ENCODE results near the gene ZNF534.
A peak's percentile ranks its signal among the peaks of the same experiment; 100 is the strongest.

Gene ZNF534

DNA sequence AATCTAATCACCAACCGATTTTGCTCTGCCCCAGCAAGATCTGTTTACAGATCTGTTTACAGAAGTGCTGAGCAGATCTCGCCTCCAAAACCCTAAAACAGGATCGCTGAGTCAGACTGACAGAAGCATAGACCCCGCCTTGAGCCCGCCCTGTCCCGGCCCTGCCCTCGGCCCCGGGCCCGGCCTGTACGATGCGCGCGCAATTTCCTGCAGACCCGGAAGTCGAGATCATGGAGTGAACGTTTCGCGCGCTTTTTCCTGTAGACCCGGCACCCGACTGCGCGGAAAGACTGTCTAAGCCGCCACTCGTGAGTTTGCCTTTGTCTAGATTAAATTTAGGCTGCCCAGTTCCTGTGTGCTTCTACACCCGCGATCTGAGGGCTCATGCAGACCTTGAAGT lies at the start of gene ZNF534:
Gene ZNF534, plus strand, starts transcription at position 212 of the 400 bp plus-strand sequence. CDS start 2,327 bp downstream, outside the sequence.
- DNase-seq: no peak
- CTCF ChIA-PET: no interaction called here
- Mint-ChIP-seq H3K4me3 (no peak within 1 kb of the TSS), H3K27ac (no peak within 1 kb of the TSS), H3K27me3 (no peaks in the 10 kb centered on the region), H3K9me3 (peaks cover 62% of the 10 kb centered on the region), H3K4me1 (no peaks in the 10 kb centered on the region), H3K36me3 (no peaks in the 10 kb centered on the region)

DNA sequence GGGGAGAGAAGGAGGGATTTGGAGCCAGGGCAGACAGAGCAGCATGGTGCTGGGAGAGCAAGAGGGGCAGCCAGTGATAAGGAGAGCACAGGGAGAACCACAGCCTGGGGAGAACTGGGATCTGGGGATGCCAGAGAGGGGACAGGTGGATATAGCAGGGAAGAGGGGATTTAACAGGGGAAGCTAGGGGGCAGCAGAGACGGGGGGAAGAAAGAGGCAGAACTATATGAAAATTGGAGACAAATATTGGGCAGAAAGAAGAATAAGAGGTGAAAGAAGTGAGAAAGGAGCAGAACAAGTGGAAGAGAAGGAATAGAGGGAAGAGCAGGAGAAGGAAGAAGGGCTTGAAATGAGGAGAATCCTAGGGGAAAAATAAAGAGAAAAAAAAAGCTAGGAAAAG lies 37.8 kb upstream of the ZNF534 start:
- peaks cover 53% of the 10 kb centered on the region for H3K9me3 Mint-ChIP-seq
- no peak overlapping the region for H3K27ac Mint-ChIP-seq
- H3K27me3 Mint-ChIP-seq: no peaks in the 10 kb centered on the region
- no peak overlapping the region for H3K4me3 Mint-ChIP-seq
- no peak for DNase-seq
- H3K36me3 Mint-ChIP-seq: peaks cover 26% of the 10 kb centered on the region
- CTCF ChIA-PET: no interaction called here
- H3K4me1 Mint-ChIP-seq: no peaks in the 10 kb centered on the region

DNA sequence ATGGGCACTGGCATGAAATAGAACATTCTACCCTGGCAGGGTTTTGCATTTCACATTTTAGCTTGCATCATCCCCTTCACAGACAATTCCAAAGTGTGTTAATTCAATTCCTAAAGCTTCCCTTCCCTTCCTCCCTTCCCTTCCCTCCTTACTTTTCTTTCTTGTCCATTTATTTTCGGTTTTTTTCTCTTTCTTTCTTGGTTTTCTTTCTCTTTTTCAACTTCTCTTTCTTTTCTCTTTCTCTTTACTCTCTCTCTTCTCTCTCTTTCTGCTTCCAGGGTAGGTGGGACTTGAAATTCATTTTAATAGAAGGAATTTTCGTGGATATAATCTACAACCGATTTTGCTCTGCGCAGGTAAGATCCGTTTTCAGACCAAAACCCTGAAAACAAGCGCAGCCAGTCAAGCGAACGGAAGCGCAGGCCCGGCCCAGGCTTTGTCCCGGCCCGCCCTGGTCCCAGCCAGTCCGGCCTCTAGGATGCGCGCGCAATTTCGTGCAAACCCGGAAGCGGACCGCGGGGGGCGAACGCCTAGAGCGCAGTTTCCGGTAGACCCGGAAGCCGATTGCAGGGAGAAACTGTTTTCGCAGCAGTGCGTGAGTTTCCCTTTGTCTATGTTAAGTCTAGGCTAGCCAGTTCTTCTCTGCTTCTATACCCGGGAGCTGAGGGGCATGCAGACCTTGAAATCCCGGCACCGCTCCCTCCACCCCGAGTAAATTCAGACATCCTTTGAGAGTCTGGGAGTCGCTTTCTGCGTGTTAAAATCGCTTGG lies 31.5 kb upstream of the ZNF534 start, which contains the start of gene ZNF528:
Gene ZNF528, plus strand, starts transcription at position 540 of the 771 bp plus-strand sequence. CDS start 4,165 bp downstream, outside the sequence.
- peak; percentile 96 for DNase-seq
- CTCF ChIA-PET: no interaction called here
- Mint-ChIP-seq H3K9me3 (peaks cover 63% of the 10 kb centered on the region), H3K36me3 (peaks cover 58% of the 10 kb centered on the region), H3K27me3 (no peaks in the 10 kb centered on the region), H3K4me1 (peaks cover 19% of the 10 kb centered on the region), H3K4me3 (peak within 1 kb of the TSS; percentile 77), H3K27ac (peak within 1 kb of the TSS; percentile 84)

DNA sequence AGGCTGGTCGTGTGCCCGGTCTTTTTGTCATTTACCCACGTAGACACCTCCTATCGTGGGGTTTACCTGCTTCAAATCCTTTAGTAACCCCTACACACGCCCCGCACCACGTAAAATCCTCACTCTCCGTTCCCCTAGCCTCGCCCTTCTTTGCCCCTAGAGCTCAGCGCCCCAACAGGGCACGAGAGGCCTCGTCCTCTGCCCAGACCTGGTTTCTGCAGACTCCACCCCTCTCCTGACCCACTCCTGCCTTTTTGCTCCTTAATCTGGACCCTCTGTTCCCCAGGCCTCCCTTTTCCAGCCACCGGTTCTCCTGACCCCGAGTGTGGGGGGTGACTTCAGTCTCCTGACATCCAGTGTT lies 30.9 kb upstream of the ZNF534 start:
- no peaks in the 10 kb centered on the region for H3K27me3 Mint-ChIP-seq
- peaks cover 59% of the 10 kb centered on the region for H3K36me3 Mint-ChIP-seq
- peaks cover 61% of the 10 kb centered on the region for H3K9me3 Mint-ChIP-seq
- peak overlapping the region; percentile 77 for H3K4me3 Mint-ChIP-seq
- peaks cover 19% of the 10 kb centered on the region for H3K4me1 Mint-ChIP-seq
- H3K27ac Mint-ChIP-seq: peak overlapping the region; percentile 84
- no peak for DNase-seq
- CTCF ChIA-PET: no interaction called here

DNA sequence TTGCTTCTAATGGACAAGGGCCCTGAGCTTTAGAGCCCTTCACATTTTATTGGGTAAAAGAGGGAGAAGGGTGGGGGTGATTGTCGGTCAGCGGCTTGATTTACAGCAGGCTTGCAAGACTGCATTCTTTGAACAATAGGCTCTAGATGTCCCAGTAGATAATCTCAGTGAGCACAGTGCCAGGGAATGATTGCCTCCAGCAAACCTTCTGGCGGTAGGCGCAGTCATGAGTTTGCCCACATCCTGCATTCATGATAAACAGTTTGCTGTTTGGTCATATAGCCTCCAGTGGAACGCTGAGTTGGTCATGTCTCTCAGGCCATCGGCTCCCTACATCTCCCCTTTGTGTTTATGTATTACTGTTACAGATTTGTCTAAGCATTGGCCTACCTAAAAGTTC lies 18.7 kb upstream of the ZNF534 start:
- no peak overlapping the region for H3K27ac Mint-ChIP-seq
- H3K36me3 Mint-ChIP-seq: peaks cover 37% of the 10 kb centered on the region
- no peak for DNase-seq
- no peaks in the 10 kb centered on the region for H3K27me3 Mint-ChIP-seq
- H3K4me3 Mint-ChIP-seq: no peak overlapping the region
- H3K4me1 Mint-ChIP-seq: no peaks in the 10 kb centered on the region
- H3K9me3 Mint-ChIP-seq: peaks cover 56% of the 10 kb centered on the region
- CTCF ChIA-PET: no interaction called here

DNA sequence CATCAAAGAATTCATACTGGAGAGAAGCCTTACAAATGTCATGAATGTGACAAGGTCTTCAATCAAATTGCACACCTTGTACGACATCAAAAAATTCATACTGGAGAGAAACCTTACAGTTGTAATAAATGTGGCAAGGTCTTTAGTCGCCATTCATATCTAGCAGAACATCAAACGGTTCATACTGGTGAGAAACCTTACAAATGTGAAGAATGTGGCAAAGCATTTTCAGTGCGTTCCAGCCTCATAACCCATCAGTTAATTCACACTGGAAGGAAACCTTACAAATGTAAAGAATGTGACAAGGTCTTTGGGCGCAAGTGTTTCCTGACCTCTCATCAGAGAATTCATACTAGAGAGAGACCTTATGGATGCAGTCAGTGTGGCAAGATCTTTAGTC lies 13.2 kb upstream of the ZNF534 start:
- H3K36me3 Mint-ChIP-seq: peaks cover 13% of the 10 kb centered on the region
- no peaks in the 10 kb centered on the region for H3K27me3 Mint-ChIP-seq
- H3K27ac Mint-ChIP-seq: no peak overlapping the region
- CTCF ChIA-PET: no interaction called here
- no peaks in the 10 kb centered on the region for H3K4me1 Mint-ChIP-seq
- no peak for DNase-seq
- H3K9me3 Mint-ChIP-seq: peaks cover 79% of the 10 kb centered on the region
- no peak overlapping the region for H3K4me3 Mint-ChIP-seq

DNA sequence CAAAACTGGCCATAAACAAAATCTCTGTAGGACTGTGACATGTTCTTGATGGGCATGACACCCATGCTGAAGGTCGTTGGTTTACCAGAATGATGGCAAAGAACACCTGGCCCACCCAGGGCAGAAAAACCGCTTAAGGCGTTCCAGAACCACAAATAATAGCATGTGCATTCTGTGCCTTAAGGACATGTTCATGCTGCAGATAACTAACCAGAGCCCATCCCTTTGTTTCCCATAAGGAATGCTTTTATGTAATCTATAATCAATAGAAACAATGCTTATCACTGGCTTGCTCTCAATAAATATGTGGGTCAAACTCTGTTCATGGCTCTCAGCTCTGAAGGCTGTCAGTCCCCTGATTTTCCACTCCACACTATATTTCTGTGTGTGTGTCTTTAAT lies 13.2 kb downstream of the ZNF534 start:
- H3K4me1 Mint-ChIP-seq: no peaks in the 10 kb centered on the region
- no peaks in the 10 kb centered on the region for H3K27me3 Mint-ChIP-seq
- H3K36me3 Mint-ChIP-seq: no peaks in the 10 kb centered on the region
- CTCF ChIA-PET: no interaction called here
- peaks cover 52% of the 10 kb centered on the region for H3K9me3 Mint-ChIP-seq
- peak overlapping the region; percentile 7 for H3K27ac Mint-ChIP-seq
- H3K4me3 Mint-ChIP-seq: no peak overlapping the region
- no peak for DNase-seq

DNA sequence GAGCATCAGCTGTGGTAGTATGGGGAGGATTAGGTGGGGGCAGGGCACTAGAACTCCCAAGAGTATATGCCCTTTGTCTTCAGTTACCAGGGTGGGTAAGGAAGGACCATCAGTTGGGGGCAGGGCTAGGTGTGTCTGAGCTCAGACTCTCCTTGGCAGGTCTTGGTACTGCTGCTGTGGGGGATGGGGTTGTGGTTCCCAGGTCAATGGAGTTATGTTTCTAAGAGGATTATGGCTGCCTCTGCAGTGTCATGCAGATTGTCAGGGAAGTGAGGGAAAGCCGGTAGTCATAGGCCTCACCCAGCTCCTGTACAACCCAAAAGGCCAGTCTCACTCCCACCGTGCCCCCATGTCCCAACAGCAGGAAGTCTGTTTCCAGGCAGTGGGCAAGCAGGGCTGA lies 15.6 kb downstream of the ZNF534 start:
- no peaks in the 10 kb centered on the region for H3K36me3 Mint-ChIP-seq
- no peaks in the 10 kb centered on the region for H3K27me3 Mint-ChIP-seq
- no peak for DNase-seq
- H3K27ac Mint-ChIP-seq: no peak overlapping the region
- no peaks in the 10 kb centered on the region for H3K4me1 Mint-ChIP-seq
- H3K9me3 Mint-ChIP-seq: peaks cover 54% of the 10 kb centered on the region
- H3K4me3 Mint-ChIP-seq: no peak overlapping the region
- CTCF ChIA-PET: no interaction called here

DNA sequence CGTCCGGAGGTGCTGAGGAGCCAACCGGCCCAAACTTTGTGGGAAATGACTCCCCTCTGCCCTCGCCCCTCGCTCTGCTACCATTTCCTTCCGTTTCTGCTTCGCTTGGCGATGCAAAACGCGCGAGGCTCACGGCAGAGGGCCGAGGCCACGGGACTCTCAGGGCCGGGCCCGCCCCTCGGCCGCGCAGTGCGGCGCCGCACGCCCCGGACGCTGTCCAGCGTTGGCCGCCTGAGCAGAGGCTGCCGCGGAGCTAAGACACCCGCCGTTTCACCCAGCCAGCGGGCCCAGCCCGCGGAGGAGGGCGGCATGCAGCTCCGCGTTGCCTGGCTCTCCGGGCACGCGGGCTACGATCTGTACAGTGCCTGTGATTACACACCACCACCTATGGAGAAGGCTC lies 22.3 kb downstream of the ZNF534 start:
- no peak overlapping the region for H3K27ac Mint-ChIP-seq
- CTCF ChIA-PET: no interaction called here
- no peak for DNase-seq
- H3K4me1 Mint-ChIP-seq: peaks cover 18% of the 10 kb centered on the region
- no peak overlapping the region for H3K4me3 Mint-ChIP-seq
- peaks cover 28% of the 10 kb centered on the region for H3K36me3 Mint-ChIP-seq
- H3K27me3 Mint-ChIP-seq: peaks cover 3% of the 10 kb centered on the region
- H3K9me3 Mint-ChIP-seq: peaks cover 65% of the 10 kb centered on the region

DNA sequence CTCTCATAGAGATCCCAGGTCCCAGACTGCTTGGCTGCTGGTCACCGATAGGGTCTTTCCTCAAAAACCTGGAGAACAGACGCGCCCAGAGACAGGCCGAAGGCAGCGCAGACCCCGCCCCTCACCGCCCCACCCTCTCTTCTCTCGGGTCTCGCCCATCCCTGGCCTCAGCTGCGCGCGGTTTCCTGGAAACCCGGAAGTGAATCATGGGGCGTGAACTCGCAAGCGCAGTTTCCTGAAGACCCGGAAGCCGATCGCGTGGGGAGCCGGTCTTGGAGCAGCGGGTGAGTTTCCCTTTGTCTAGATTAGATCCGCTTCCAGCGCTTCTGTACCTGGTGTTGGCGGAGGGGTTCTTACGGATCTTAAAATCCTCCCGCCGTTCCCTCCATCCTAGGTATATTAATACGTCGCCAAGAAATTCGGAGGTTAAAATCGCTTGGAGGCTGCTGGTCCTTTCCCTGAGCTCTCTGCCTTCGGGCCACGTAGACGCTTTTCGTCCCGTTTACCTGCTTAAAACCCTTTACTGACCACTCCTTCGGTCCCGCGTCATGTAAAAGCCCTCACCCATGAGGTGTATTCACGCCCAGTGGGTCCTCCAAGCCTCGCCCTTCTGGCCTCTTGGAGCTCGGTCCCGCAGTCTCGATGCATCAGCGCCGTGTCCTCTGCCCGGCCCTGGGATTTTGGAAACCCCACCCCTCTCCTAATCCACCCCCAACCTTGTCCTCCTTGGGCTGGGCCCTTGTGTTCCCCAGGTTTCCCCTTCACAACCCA lies 24.6 kb downstream of the ZNF534 start, which contains the start of gene ZNF578:
Gene ZNF578, plus strand, starts transcription at position 230 of the 771 bp plus-strand sequence. CDS start 48,293 bp downstream, outside the sequence.
- CTCF ChIA-PET: no interaction called here
- Mint-ChIP-seq H3K36me3 (peaks cover 40% of the 10 kb centered on the region), H3K27me3 (peaks cover 3% of the 10 kb centered on the region), H3K27ac (peak within 1 kb of the TSS; percentile 86), H3K4me3 (peak within 1 kb of the TSS; percentile 79), H3K9me3 (peaks cover 72% of the 10 kb centered on the region), H3K4me1 (peaks cover 18% of the 10 kb centered on the region)
- peak; percentile 87 for DNase-seq

DNA sequence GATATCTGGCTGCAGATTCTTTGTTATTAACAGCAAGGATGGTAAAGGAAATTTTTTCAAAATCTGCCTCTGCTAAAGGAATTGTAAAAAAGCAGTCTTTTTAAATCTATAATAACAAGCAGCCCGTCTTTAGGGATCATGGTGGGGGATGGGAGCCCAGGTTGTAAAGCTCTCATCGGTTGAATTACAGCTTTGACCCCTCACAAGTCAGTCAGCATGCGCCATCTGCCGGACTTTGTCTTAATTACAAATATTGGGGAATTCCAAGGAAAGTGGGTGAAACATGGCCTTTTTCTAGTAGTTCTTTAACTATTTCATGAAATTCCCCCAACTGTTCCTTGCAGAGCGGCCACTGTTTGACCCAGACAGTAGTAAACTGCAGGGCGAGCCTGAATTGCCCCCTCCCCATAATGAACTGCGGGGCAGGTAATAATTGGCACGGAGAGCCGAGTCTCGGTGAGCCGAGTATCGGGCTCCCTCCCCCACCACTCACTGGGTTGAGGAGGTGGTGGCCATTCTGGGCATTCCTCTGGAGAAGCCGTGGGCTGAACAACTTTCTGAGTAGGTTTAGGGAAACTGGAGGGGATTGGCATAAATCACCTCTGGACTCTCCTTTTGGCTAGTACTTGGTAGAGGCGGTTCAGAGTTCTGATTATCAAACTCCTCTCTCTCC lies 36.0 kb downstream of the ZNF534 start:
- no peak for DNase-seq
- no peak overlapping the region for H3K27ac Mint-ChIP-seq
- CTCF ChIA-PET: no interaction called here
- peaks cover 2% of the 10 kb centered on the region for H3K36me3 Mint-ChIP-seq
- H3K4me1 Mint-ChIP-seq: no peaks in the 10 kb centered on the region
- H3K4me3 Mint-ChIP-seq: no peak overlapping the region
- no peaks in the 10 kb centered on the region for H3K27me3 Mint-ChIP-seq
- H3K9me3 Mint-ChIP-seq: peaks cover 66% of the 10 kb centered on the region

DNA sequence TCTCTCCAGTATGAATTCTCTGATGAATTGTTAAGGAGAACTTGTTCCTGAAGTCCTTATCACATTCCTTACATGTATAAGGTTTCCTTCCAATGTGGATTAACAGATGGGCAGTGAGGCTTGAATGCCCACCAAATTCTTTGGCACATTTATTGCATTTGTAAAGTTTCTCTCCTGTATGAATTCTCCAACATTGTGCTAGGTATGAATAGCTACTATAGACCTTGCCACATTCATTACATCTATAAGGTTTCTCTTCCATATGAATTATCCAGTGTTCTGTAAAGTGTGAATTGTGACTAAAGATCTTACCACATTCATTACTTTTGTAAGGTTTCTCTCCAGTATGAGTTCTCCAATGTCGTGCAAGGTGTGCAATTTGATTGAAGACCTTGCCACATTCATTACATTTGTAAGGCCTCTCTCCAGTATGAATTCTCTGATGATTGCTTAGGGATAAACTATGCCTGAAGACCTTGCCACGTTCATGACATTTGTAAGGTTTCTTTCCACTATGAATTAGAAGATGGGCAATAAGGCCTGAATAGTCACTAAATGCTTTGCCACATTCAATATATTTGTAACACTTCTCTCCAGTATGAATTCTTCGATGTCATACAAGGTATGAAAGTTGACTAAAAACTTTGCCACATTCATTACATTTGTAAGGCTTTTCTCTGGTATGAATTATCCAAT lies 44.9 kb downstream of the ZNF534 start:
- peaks cover 77% of the 10 kb centered on the region for H3K9me3 Mint-ChIP-seq
- no peak overlapping the region for H3K4me3 Mint-ChIP-seq
- H3K27ac Mint-ChIP-seq: no peak overlapping the region
- no peaks in the 10 kb centered on the region for H3K4me1 Mint-ChIP-seq
- no peaks in the 10 kb centered on the region for H3K27me3 Mint-ChIP-seq
- no peak for DNase-seq
- CTCF ChIA-PET: no interaction called here
- peaks cover 26% of the 10 kb centered on the region for H3K36me3 Mint-ChIP-seq

DNA sequence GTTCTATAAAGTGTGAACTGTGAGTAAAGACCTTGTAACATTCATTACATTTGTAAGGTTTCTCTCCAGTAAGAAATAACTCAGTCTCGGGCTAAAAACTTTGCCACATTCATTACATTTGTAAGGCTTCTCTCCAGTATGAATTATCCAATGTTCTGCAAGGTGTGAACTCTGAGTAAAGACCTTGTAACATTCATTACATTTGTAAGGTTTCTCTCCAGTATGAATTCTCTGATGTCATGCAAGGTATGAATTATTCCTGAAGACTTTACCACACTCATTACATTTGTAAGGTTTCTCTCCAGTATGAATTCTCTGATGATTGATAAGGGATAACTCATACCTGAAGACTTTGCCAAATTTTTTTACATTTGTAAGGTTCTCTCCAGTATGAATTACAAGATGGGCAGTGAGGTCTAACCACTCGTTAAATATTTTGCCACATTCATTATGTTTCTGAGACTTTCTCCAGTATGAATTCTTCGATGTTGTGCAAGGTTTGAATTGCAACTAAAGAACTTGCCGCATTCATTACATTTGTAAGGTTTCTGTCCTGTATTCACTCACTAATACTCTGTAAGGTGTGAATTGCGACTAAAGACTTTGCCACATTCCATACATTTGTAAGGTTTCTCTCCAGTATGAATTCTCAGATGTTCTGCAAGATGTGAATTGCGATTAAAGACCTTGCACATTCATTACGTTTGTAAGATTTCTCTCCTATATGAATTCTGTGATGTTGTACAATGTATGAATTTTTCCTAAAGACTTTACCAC lies 45.6 kb downstream of the ZNF534 start:
- Mint-ChIP-seq H3K9me3 (peaks cover 75% of the 10 kb centered on the region), H3K27ac (no peak overlapping the region), H3K4me3 (no peak overlapping the region), H3K4me1 (no peaks in the 10 kb centered on the region), H3K36me3 (peaks cover 26% of the 10 kb centered on the region), H3K27me3 (no peaks in the 10 kb centered on the region)
- no peak for DNase-seq
- CTCF ChIA-PET: no interaction called here

All from activated naive CD4-positive, alpha-beta T cell treated with anti-CD3 and anti-CD28 coated beads, Interleukin-2, amount 10 ng/mL, durations not matched to agents 7 days and 5 days (primary cell).